HG02884 (cell line): ENCODE measurements around the gene TNFAIP8.

Experiments used
- ATAC-seq: cut with Tn5 transposase; IDR thresholded peaks from one replicate; pipeline ENCODE4 v1.9.1; 2021; ENCODE audit warnings: mild to moderate bottlenecking, moderate library complexity; ENCODE audit not compliant: unreplicated experiment

TNFAIP8 gene

GRCh38 chr5:119345861-119346260, 10.0 kb upstream of the TNFAIP8 start:
- ATAC-seq: no peak

GRCh38 chr5:119346394-119346793, 9.4 kb upstream of the TNFAIP8 start:
- ATAC-seq: no peak

GRCh38 chr5:119347574-119347973, 8.2 kb upstream of the TNFAIP8 start:
- ATAC-seq: no peak

GRCh38 chr5:119347991-119348390, 7.8 kb upstream of the TNFAIP8 start:
- ATAC-seq: no peak

- no peak for ATAC-seq
These were observed 2.6 kb upstream of the TNFAIP8 start for GRCh38 chr5:119353213-119353612.

GRCh38 chr5:119353686-119354366, 2.0 kb upstream of the TNFAIP8 start:
- ATAC-seq: peak; percentile 48

- peak; percentile 6 for ATAC-seq
These were observed 1.1 kb upstream of the TNFAIP8 start for GRCh38 chr5:119354537-119355243.

- ATAC-seq: peak; percentile 32
These were observed 578 bp upstream of the TNFAIP8 start for GRCh38 chr5:119355244-119355638.

GRCh38 chr5:119356612-119357188, 881 bp downstream of the TNFAIP8 start:
- ATAC-seq: no peak

GRCh38 chr5:119357270-119357669, 1.5 kb downstream of the TNFAIP8 start:
- no peak for ATAC-seq

- no peak for ATAC-seq
These were observed 2.1 kb downstream of the TNFAIP8 start for GRCh38 chr5:119357808-119358529.

GRCh38 chr5:119358530-119358900, 2.7 kb downstream of the TNFAIP8 start:
- no peak for ATAC-seq

GRCh38 chr5:119358901-119359603, 3.2 kb downstream of the TNFAIP8 start:
- no peak for ATAC-seq

- ATAC-seq: no peak
These were observed 4.1 kb downstream of the TNFAIP8 start for GRCh38 chr5:119359737-119360413.

GRCh38 chr5:119360905-119361593, 5.2 kb downstream of the TNFAIP8 start:
- no peak for ATAC-seq

- ATAC-seq: no peak
These were observed 5.8 kb downstream of the TNFAIP8 start for GRCh38 chr5:119361594-119362125.

GRCh38 chr5:119362714-119363113, 6.9 kb downstream of the TNFAIP8 start:
- no peak for ATAC-seq

GRCh38 chr5:119363271-119363670, 7.5 kb downstream of the TNFAIP8 start:
- ATAC-seq: no peak

GRCh38 chr5:119363936-119364335, 8.1 kb downstream of the TNFAIP8 start:
- ATAC-seq: peak; percentile 24
